ENCODE results near the gene SNX27. TPM values are rescaled to one million over a fixed set of nuclear protein-coding genes. Genes with fewer than 3 reads are reported as not detected.
A peak's percentile ranks its signal among the peaks of the same experiment; 100 is the strongest.

SNX27 gene
- total RNA-seq, 3 donors from 2014 or later = 25.5 to 59.0 (median 34.8) TPM

DNA sequence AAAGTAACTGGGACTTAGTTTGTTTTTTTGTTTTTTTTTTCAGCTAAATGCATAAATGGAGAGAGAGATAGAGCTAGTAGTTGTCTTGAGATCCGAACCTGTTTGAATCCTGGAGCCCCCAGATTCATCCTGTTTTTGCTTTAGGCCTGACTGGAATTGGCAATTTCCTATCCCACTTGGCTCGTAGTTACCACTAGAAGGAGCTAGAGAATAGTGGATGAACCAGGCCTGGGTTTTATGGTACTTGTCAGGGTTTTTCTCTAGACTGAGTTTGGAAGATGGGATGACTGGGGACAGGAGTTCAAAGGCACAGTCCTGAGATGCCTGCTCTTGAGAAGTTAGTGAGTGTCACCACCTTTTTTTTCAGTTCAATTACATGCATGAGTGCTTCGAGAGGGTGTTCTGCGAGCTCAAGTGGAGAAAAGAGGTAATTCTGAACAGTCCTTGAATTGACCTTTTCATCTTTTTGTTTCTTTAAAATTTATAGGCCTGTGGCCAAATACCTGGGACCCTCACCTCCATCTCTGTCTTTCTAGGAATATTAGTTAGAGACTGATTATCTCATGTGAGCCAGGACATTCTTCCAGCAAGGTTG lies 81.3 kb downstream of the SNX27 start:
- TF ChIP-seq, protein P1, sequence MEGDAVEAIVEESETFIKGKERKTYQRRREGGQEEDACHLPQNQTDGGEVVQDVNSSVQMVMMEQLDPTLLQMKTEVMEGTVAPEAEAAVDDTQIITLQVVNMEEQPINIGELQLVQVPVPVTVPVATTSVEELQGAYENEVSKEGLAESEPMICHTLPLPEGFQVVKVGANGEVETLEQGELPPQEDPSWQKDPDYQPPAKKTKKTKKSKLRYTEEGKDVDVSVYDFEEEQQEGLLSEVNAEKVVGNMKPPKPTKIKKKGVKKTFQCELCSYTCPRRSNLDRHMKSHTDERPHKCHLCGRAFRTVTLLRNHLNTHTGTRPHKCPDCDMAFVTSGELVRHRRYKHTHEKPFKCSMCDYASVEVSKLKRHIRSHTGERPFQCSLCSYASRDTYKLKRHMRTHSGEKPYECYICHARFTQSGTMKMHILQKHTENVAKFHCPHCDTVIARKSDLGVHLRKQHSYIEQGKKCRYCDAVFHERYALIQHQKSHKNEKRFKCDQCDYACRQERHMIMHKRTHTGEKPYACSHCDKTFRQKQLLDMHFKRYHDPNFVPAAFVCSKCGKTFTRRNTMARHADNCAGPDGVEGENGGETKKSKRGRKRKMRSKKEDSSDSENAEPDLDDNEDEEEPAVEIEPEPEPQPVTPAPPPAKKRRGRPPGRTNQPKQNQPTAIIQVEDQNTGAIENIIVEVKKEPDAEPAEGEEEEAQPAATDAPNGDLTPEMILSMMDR (IDR thresholded peaks at IDR 0.05) = peak; percentile 49
- Histone ChIP-seq H3K9me3 (no peaks in the 10 kb centered on the region), H3K4me3 (no peak overlapping the region), H3K36me3 (ENCODE audit: low read depth) (no peaks in the 10 kb centered on the region), H3K4me1 (ENCODE audit: low read depth) (no peaks in the 10 kb centered on the region)
- DNase-seq = peak in 1 of 3 donors; percentile 32
- intact Hi-C loops (cut with DNase I, micrococcal nuclease) = loop anchor here in 1 of 2 donors (5.0 kb wide), 1 partner anchor 44 kb away; no protein-coding TSS in a partner anchor
- peak; percentile 70 for ATAC-seq

DNA sequence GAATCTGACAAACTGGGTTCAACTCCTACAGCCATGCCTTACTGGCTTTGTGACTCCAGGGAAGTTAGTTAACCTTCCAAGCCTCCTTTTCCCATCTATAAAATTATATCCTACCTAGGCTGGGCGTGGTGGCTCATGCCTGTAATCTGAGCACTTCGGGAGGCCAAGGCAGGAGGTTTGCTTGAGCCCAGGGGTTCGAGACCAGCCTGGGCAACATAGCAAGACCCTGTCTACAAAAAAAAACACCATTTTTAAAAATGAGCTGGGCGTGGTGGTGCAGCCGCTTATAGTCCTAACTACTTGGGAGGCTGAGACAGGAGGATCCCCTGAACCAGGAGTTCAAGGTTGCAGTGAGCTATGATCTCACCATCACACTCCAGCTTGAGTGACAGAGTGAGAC lies 89.7 kb downstream of the SNX27 start:
- no peak for DNase-seq
- Histone ChIP-seq H3K36me3 (ENCODE audit: low read depth) (no peaks in the 10 kb centered on the region), H3K9me3 (no peaks in the 10 kb centered on the region), H3K4me1 (ENCODE audit: low read depth) (peaks cover 2% of the 10 kb centered on the region), H3K4me3 (no peak overlapping the region)
- intact Hi-C loops (cut with DNase I, micrococcal nuclease) = no loop called here
- TF ChIP-seq, protein P1 (IDR thresholded peaks at IDR 0.05) = no peak
- no peak for ATAC-seq

DNA sequence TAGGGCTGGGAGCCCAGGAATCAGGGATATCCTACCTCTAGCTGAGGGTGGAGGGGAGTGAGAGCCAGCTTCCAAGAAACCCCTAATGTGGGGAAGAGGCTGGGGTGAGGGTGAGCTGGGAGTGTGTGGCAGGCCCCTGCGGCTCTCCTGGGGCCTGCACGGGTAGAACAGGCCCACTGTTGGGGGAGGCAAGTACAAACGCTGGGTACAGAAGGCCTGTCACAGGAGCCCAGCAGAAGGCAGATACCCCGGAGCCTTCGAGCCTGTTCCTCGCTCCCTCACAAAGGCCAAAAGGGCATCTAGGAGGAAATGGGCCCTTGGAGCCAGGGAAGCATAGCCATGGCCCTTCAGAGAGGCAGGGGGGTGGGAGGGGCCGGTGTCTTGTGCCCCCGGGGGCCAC lies 91.1 kb downstream of the SNX27 start:
- Histone ChIP-seq H3K4me1 (ENCODE audit: low read depth) (peaks cover 2% of the 10 kb centered on the region), H3K36me3 (ENCODE audit: low read depth) (no peaks in the 10 kb centered on the region), H3K9me3 (no peaks in the 10 kb centered on the region), H3K4me3 (no peak overlapping the region)
- TF ChIP-seq, protein P1 (IDR thresholded peaks at IDR 0.05) = no peak
- DNase-seq (no peak), ATAC-seq (no peak)
- intact Hi-C loops (cut with DNase I, micrococcal nuclease) = no loop called here

DNA sequence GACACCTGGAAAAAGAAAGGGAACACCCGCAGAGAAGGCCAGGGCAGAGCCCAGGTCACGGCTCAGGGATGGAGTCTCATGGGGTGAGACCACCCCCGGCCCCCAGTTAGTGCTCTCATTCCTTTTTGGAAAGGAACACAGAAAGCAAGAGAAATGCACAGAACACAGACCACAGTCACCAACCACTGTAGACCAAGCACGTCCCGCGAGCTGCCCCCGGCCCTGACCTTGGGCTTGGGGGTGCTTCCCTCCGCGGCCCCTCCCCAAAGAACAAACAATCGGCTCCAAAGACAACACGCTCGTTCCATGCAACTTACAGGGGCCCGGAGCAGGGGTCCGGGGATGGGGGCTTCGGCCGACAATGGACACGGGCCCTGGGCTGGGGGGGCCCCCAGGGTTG lies 92.0 kb downstream of the SNX27 start:
- no peaks in the 10 kb centered on the region for H3K36me3 ChIP-seq (ENCODE audit: low read depth)
- no peak overlapping the region for H3K4me3 ChIP-seq
- peaks cover 2% of the 10 kb centered on the region for H3K4me1 ChIP-seq (ENCODE audit: low read depth)
- DNase-seq (no peak), ATAC-seq (no peak)
- TF ChIP-seq, protein P1 (IDR thresholded peaks at IDR 0.05) = no peak
- no peaks in the 10 kb centered on the region for H3K9me3 ChIP-seq
- intact Hi-C loops (cut with DNase I, micrococcal nuclease) = no loop called here

DNA sequence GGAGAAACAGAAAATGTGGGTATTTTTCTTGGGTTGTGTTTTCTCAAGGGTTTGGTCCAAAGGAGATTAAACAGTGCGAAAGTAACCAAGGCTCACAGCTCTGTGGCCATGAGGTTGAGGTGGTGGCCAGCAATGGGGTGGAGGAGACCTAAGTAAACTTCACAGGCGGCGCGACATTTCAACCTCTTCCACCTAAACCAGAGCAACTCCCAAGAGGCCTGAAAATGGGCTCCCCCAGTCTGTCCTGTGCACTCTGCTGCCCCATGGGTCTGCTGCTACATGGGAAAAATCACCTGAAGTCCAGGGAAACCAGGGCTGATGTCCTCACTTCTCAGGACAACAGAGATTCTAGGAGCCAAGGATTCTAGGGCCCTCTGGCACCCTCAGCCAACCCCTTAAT lies 92.4 kb downstream of the SNX27 start:
- H3K4me1 ChIP-seq (ENCODE audit: low read depth) = peaks cover 2% of the 10 kb centered on the region
- intact Hi-C loops (cut with DNase I, micrococcal nuclease) = no loop called here
- DNase-seq = no peak
- no peak for ATAC-seq
- H3K4me3 ChIP-seq = no peak overlapping the region
- TF ChIP-seq, protein P1 (IDR thresholded peaks at IDR 0.05) = no peak
- H3K36me3 ChIP-seq (ENCODE audit: low read depth) = no peaks in the 10 kb centered on the region
- H3K9me3 ChIP-seq = no peaks in the 10 kb centered on the region

DNA sequence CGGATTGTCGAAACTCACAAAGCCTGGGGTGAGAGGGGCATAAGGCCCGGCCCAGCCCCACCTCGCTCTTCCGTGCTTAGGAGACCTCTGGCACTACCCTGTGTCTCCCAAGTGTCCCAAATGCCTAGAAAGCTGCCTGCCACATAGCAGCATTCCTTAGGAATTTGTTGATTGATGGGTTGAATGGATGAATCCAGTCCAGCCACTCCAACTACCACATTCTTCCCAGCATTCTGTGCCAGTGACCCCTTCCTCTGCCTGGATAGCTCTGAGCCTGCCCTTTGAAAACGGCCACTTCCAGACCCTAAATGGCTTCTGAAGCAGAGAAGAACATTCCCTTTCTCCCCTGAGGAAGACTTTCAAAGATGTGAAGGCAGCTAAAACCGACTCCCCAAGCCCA lies 93.3 kb downstream of the SNX27 start:
- no peak overlapping the region for H3K4me3 ChIP-seq
- H3K4me1 ChIP-seq (ENCODE audit: low read depth) = peaks cover 2% of the 10 kb centered on the region
- intact Hi-C loops (cut with DNase I, micrococcal nuclease) = no loop called here
- DNase-seq (no peak), ATAC-seq (no peak)
- TF ChIP-seq, protein P1 (IDR thresholded peaks at IDR 0.05) = no peak
- H3K36me3 ChIP-seq (ENCODE audit: low read depth) = no peaks in the 10 kb centered on the region
- H3K9me3 ChIP-seq = no peaks in the 10 kb centered on the region
